ENCODE results near the gene GSK3B. TPM values are rescaled to one million over a fixed set of nuclear protein-coding genes. Genes with fewer than 3 reads are reported as not detected.
"Not testable (repeated sequence)": the region's sequence is repeated elsewhere in the genome, so short reads cannot be mapped to it uniquely, and the experiment has no call there.

The GSK3B gene
- total and polyA plus RNA-seq, 7 donors: 9.1 to 43.2 (median 34.5) TPM

GRCh38 chr3:120013481-120013880, 80.8 kb downstream of the GSK3B start:
- H3K4me1 ChIP-seq: peaks cover 37% of the 10 kb centered on the region
- ATAC-seq (no peak), DNase-seq (no peak)
- no peak for TF ChIP-seq CTCF (IDR thresholded peaks at IDR 0.05)
- H3K27me3 ChIP-seq (ENCODE audit: insufficient read depth in 3 of 3, low read length in 2 of 3): no peaks in the 10 kb centered on the region
- WGBS, 3 donors: 44 to 53% (median 50%) methylated on average over 3 of the region's 3 CpGs
- intact Hi-C loops (cut with DNase I): no loop called here
- no peaks in the 10 kb centered on the region for H3K9me3 ChIP-seq
- H3K27ac ChIP-seq: no peak overlapping the region
- no peak overlapping the region for H3K4me3 ChIP-seq
- H3K36me3 ChIP-seq (ENCODE audit: insufficient read depth in 1 of 2, low read depth in 1 of 2): no peaks in the 10 kb centered on the region

- WGBS, 3 donors: 97 to 100% (median 98%) methylated on average over 3 of the region's 3 CpGs
Observed at GRCh38 chr3:120005741-120006140, 88.5 kb downstream of the GSK3B start.

GRCh38 chr3:120004008-120004498, 90.2 kb downstream of the GSK3B start:
- ATAC-seq; H3K9me3 ChIP-seq; H3K4me3 ChIP-seq; H3K36me3 ChIP-seq (ENCODE audit: insufficient read depth in 1 of 2, low read depth in 1 of 2); intact Hi-C loops (cut with DNase I); H3K27ac ChIP-seq; DNase-seq; H3K27me3 ChIP-seq (ENCODE audit: insufficient read depth in 3 of 3, low read length in 2 of 3); H3K4me1 ChIP-seq: not testable (repeated sequence)
- WGBS, 3 donors: 78 to 80% (median 79%) methylated on average over 11 of the region's 11 CpGs

More at GRCh38 chr3:120005741-120006140, 88.5 kb downstream of the GSK3B start:
- intact Hi-C loops (cut with DNase I); H3K9me3 ChIP-seq; H3K36me3 ChIP-seq (ENCODE audit: insufficient read depth in 1 of 2, low read depth in 1 of 2); H3K27ac ChIP-seq; H3K4me1 ChIP-seq; ATAC-seq; H3K4me3 ChIP-seq; DNase-seq; H3K27me3 ChIP-seq (ENCODE audit: insufficient read depth in 3 of 3, low read length in 2 of 3): not testable (repeated sequence)

DNA sequence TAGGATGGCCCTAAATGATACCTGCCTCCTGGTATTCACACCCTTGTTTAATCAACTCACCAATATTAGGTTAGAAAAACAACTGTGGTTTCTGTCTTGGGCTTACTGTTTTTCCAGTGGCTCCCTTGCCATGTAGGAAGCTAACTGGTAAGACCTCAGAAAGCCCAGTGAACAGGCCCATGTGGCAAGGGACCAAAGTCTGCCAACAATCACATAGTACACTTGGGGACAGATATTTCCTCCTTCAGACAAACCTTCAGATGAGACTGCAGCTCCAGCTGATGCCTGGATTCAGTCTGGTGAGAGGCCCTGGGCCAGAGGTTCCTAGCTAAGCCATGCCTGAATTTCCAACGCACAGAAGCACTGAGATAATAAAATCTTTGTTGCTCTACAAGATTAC, 96.1 kb downstream of the GSK3B start:
- Histone ChIP-seq H3K9me3 (no peaks in the 10 kb centered on the region), H3K4me1 (peaks cover 2% of the 10 kb centered on the region), H3K4me3 (no peak overlapping the region), H3K36me3 (ENCODE audit: insufficient read depth in 1 of 2, low read depth in 1 of 2) (no peaks in the 10 kb centered on the region), H3K27ac (no peak overlapping the region), H3K27me3 (ENCODE audit: insufficient read depth in 3 of 3, low read length in 2 of 3) (no peaks in the 10 kb centered on the region)
- ATAC-seq (no peak), DNase-seq (no peak)
- TF ChIP-seq CTCF (IDR thresholded peaks at IDR 0.05): no peak
- intact Hi-C loops (cut with DNase I): no loop called here
- WGBS, 3 donors: 91 to 100% (median 93%) methylated on average over 1 of the region's 1 CpG

GRCh38 chr3:119990888-119991287, 103.4 kb downstream of the GSK3B start:
- Histone ChIP-seq H3K4me1 (peaks cover 10% of the 10 kb centered on the region), H3K9me3 (peaks cover 8% of the 10 kb centered on the region), H3K36me3 (ENCODE audit: insufficient read depth in 1 of 2, low read depth in 1 of 2) (no peaks in the 10 kb centered on the region), H3K4me3 (no peak overlapping the region), H3K27me3 (ENCODE audit: insufficient read depth in 3 of 3, low read length in 2 of 3) (no peaks in the 10 kb centered on the region), H3K27ac (no peak overlapping the region)
- no peak for TF ChIP-seq CTCF (IDR thresholded peaks at IDR 0.05)
- intact Hi-C loops (cut with DNase I): no loop called here
- DNase-seq (no peak), ATAC-seq (peak in 1 of 4 donors; percentile 51)
